GM21423 (cell line): ENCODE results near the gene TESMIN.

Experiments used
- ATAC-seq: cut with Tn5 transposase; IDR thresholded peaks from one replicate; pipeline ENCODE4 v1.9.1; 2021; ENCODE audit warnings: mild to moderate bottlenecking, moderate library complexity; ENCODE audit not compliant: unreplicated experiment

Gene TESMIN

GRCh38 chr11:68714060-68714856 is 37.1 kb downstream of the TESMIN start:
- no peak for ATAC-seq

- no peak for ATAC-seq
Measured at GRCh38 chr11:68711114-68711513, 40.2 kb downstream of the TESMIN start.

GRCh38 chr11:68710409-68710808 is 40.9 kb downstream of the TESMIN start:
- no peak for ATAC-seq

GRCh38 chr11:68709062-68709461 is 42.3 kb downstream of the TESMIN start:
- no peak for ATAC-seq

- ATAC-seq: no peak
Measured at GRCh38 chr11:68707527-68707926, 43.8 kb downstream of the TESMIN start.

- no peak for ATAC-seq
Measured at GRCh38 chr11:68704887-68705286, 46.4 kb downstream of the TESMIN start.

- no peak for ATAC-seq
Measured at GRCh38 chr11:68698993-68699392, 52.3 kb downstream of the TESMIN start.

- no peak for ATAC-seq
Measured at GRCh38 chr11:68695531-68695930, 55.8 kb downstream of the TESMIN start.

GRCh38 chr11:68694431-68695297 is 56.7 kb downstream of the TESMIN start:
- no peak for ATAC-seq

- no peak for ATAC-seq
Measured at GRCh38 chr11:68693484-68693882, 57.8 kb downstream of the TESMIN start.

- no peak for ATAC-seq
Measured at GRCh38 chr11:68692871-68693483, 58.3 kb downstream of the TESMIN start.

GRCh38 chr11:68692115-68692514 is 59.2 kb downstream of the TESMIN start:
- no peak for ATAC-seq

GRCh38 chr11:68691402-68691784 is 59.9 kb downstream of the TESMIN start:
- no peak for ATAC-seq

- ATAC-seq: no peak
Measured at GRCh38 chr11:68690671-68691401, 60.5 kb downstream of the TESMIN start.

GRCh38 chr11:68689737-68690625 is 61.3 kb downstream of the TESMIN start:
- ATAC-seq: no peak

GRCh38 chr11:68688881-68689280 is 62.4 kb downstream of the TESMIN start:
- ATAC-seq: no peak

- no peak for ATAC-seq
Measured at GRCh38 chr11:68687986-68688385, 63.3 kb downstream of the TESMIN start.

- no peak for ATAC-seq
Measured at GRCh38 chr11:68687311-68687710, 64.0 kb downstream of the TESMIN start.

GRCh38 chr11:68686486-68686885 is 64.8 kb downstream of the TESMIN start:
- no peak for ATAC-seq
